OCI-LY7 (cell line): Measurements from ENCODE around the gene LCE3B. TPM values are rescaled to one million over a fixed set of nuclear protein-coding genes. Genes with fewer than 3 reads are reported as not detected.

Source experiments
- Bru-seq: library from RNA; stranded (reverse); fragments of 400-500 nt; gene quantifications from one replicate; lab custom pipeline; 2021; lab: Mats Ljungman, UMichigan
- BruChase-seq, 2 experiments: library from RNA; stranded (reverse); fragments of 400-500 nt; gene quantifications; one replicate each; lab custom pipeline; 2021; lab: Mats Ljungman, UMichigan
- BruUV-seq: library from RNA; stranded (reverse); fragments of 400-500 nt; replicated peaks from 2 replicates; lab custom pipeline; 2021; lab: Mats Ljungman, UMichigan
- CTCF ChIA-PET: fragments of 300-600 bp; sonication (Branson Sonifier 250); formaldehyde crosslinking; loops from one replicate; lab custom pipeline; 2022; ENCODE audit warnings: antibody characterized with exemption; ENCODE audit not compliant: unreplicated experiment; lab: Charles Lee
- POLR2A ChIA-PET: fragments of 300-600 bp; sonication (Branson Sonifier 250); formaldehyde crosslinking; loops from one replicate; lab custom pipeline; 2022; ENCODE audit warnings: antibody characterized with exemption; lab: Charles Lee
- DNase-seq: peaks from one replicate; pipeline ENCODE4 v3.0.0-alpha.2; 2015; ENCODE audit warnings: low spot score
- H2AFZ ChIP-seq: fragments of 200-600 bp; sonication (generic), shearing (Covaris generic); 2 replicates; pipeline ENCODE4 v1.6.1; 2014; ENCODE audit warnings: mild to moderate bottlenecking, antibody characterized with exemption, low read length, moderate library complexity
- H3K27ac ChIP-seq: fragments of 200-600 bp; sonication (generic); 2 replicates; pipeline ENCODE4 v1.5.1; 2014; ENCODE audit warnings: mixed run types, low read depth, mild to moderate bottlenecking, moderate library complexity, low read length, inconsistent platforms; ENCODE audit not compliant: poor library complexity, severe bottlenecking
- H3K36me3 ChIP-seq: fragments of 200-600 bp; sonication (generic); 2 replicates; pipeline ENCODE4 v1.6.1; 2014; ENCODE audit warnings: mild to moderate bottlenecking, antibody characterized with exemption, low read length, moderate library complexity, mixed read lengths; ENCODE audit not compliant: insufficient read depth
- H3K4me1 ChIP-seq: fragments of 200-600 bp; sonication (generic); 2 replicates; pipeline ENCODE4 v1.5.1; 2014; ENCODE audit warnings: mild to moderate bottlenecking, low read length; ENCODE audit not compliant: insufficient read depth, poor library complexity, severe bottlenecking
- H3K4me2 ChIP-seq: fragments of 200-600 bp; sonication (generic); 2 replicates; pipeline ENCODE4 v1.6.1; 2014; ENCODE audit warnings: mild to moderate bottlenecking, low read length
- H3K4me3 ChIP-seq: fragments of 200-600 bp; sonication (generic); 2 replicates; pipeline ENCODE4 v1.5.1; 2014; ENCODE audit warnings: mild to moderate bottlenecking, low read depth, low read length; ENCODE audit not compliant: poor library complexity, severe bottlenecking
- H3K79me2 ChIP-seq: fragments of 200-600 bp; sonication (generic); 2 replicates; pipeline ENCODE4 v1.6.1; 2016; ENCODE audit warnings: low read depth, mild to moderate bottlenecking, low read length, moderate library complexity, mixed read lengths; ENCODE audit not compliant: insufficient read depth
- H3K9me2 ChIP-seq: fragments of 200-600 bp; sonication (generic); 2 replicates; pipeline ENCODE4 v1.6.1; 2016; ENCODE audit warnings: mild to moderate bottlenecking, low read length, mixed read lengths; ENCODE audit not compliant: insufficient read depth
- H3K9me3 ChIP-seq: fragments of 200-600 bp; sonication (generic); 2 replicates; pipeline ENCODE4 v1.6.1; 2014; ENCODE audit warnings: mild to moderate bottlenecking, mixed run types, low read length, mixed read lengths
- H4K20me1 ChIP-seq: fragments of 200-600 bp; sonication (generic); 2 replicates; pipeline ENCODE4 v1.6.1; 2014; ENCODE audit warnings: mild to moderate bottlenecking, antibody characterized with exemption, low read length, moderate library complexity, mixed read lengths; ENCODE audit not compliant: insufficient read depth
- CTCF ChIP-seq: fragments of 200-600 bp; sonication (generic); conservative IDR thresholded peaks from 2 replicates; pipeline ENCODE4 v1.5.1; 2014; ENCODE audit warnings: mild to moderate bottlenecking, antibody characterized with exemption, low read length, moderate library complexity, mixed read lengths
- EZH2phosphoT487 ChIP-seq: fragments of 200-600 bp; sonication (generic); IDR thresholded peaks from 2 replicates; pipeline ENCODE4 v1.6.1; 2018; ENCODE audit warnings: low read depth, borderline replicate concordance, mild to moderate bottlenecking, mixed run types, antibody characterized with exemption, low read length, moderate library complexity, mixed read lengths
- intact Hi-C: fragments of 100-400 bp; cut with micrococcal nuclease; formaldehyde crosslinking; loops from one replicate; pipeline ENCODE4 v1.10.0; 2022; ENCODE audit not compliant: unreplicated experiment
- long read RNA-seq: library from polyadenylated mRNA; stranded (forward); transcript quantifications from one replicate; pipeline ENCODE4 v2.0.0, GENCODE V29; 2022
- total RNA-seq, 2 experiments: library from RNA; depleted of rRNA in 1 of 2; stranded (reverse); fragments of >200 nt in 1 of 2; shearing (Covaris generic) in 1 of 2; gene quantifications; 2 replicates each; pipeline ENCODE4 v1.2.3, GENCODE V29; 2014 to 2022

The LCE3B gene
- not detected in 2 replicates for total RNA-seq (2014; rRNA removed; shearing (Covaris generic))
- total RNA-seq (2022) = not detected in 2 replicates
- not detected for Bru-seq, nascent RNA
- BruChase-seq, experiment 1, labeled RNA remaining after a 6-hour chase = not detected
- BruChase-seq, experiment 2, labeled RNA remaining after a 2-hour chase = not detected
- long read RNA-seq = 0 reads

- CTCF ChIA-PET = no interaction called here
- POLR2A ChIA-PET = no interaction called here
- Histone ChIP-seq H3K9me3 (no peaks in the 10 kb centered on the region), H3K79me2 (no peaks in the 10 kb centered on the region), H3K27ac (no peak within 1 kb of the TSS), H3K4me2 (no peak within 1 kb of the TSS), H3K9me2 (no peaks in the 10 kb centered on the region), H3K4me1 (no peaks in the 10 kb centered on the region), H2AFZ (no peak within 1 kb of the TSS), H3K4me3 (no peak within 1 kb of the TSS), H4K20me1 (no peaks in the 10 kb centered on the region), H3K36me3 (no peaks in the 10 kb centered on the region)
- no TSS peak for BruUV-seq
- TF ChIP-seq EZH2phosphoT487 (no peak), CTCF (no peak)
- DNase-seq = no peak
- intact Hi-C loops = no loop called here
Observed at GRCh38 chr1:152613511-152613910, at the start of gene LCE3B. Gene LCE3B, plus strand, starts transcription at chr1:152613811. Its CDS starts 0 bp downstream, at chr1:152613811.

- Histone ChIP-seq H3K79me2 (no peaks in the 10 kb centered on the region), H3K4me3 (no peak overlapping the region), H3K4me1 (no peaks in the 10 kb centered on the region), H2AFZ (no peak overlapping the region), H3K27ac (no peak overlapping the region), H3K9me3 (no peaks in the 10 kb centered on the region), H3K4me2 (no peak overlapping the region), H3K36me3 (no peaks in the 10 kb centered on the region), H3K9me2 (no peaks in the 10 kb centered on the region), H4K20me1 (no peaks in the 10 kb centered on the region)
- CTCF ChIA-PET = no interaction called here
- TF ChIP-seq CTCF (no peak), EZH2phosphoT487 (no peak)
- no TSS peak for BruUV-seq
- intact Hi-C loops = no loop called here
- DNase-seq = no peak
- POLR2A ChIA-PET = no interaction called here
Observed at GRCh38 chr1:152565115-152565514, 48.5 kb upstream of the LCE3B start.

- no peak for TF ChIP-seq EZH2phosphoT487
- TF ChIP-seq CTCF = no peak
- Histone ChIP-seq H3K4me1 (no peaks in the 10 kb centered on the region), H4K20me1 (no peaks in the 10 kb centered on the region), H3K4me2 (no peak overlapping the region), H3K9me2 (no peaks in the 10 kb centered on the region), H3K36me3 (no peaks in the 10 kb centered on the region), H3K27ac (no peak overlapping the region), H3K9me3 (no peaks in the 10 kb centered on the region), H3K4me3 (no peak overlapping the region), H3K79me2 (no peaks in the 10 kb centered on the region), H2AFZ (no peak overlapping the region)
- ChIA-PET POLR2A (interaction anchor here (1.0 kb wide), 1 partner anchor 13 kb away, joined by 5 read pairs; no protein-coding TSS in a partner anchor), CTCF (no interaction called here)
- no TSS peak for BruUV-seq
- intact Hi-C loops = no loop called here
- DNase-seq = no peak
Observed at GRCh38 chr1:152565535-152566215, 47.9 kb upstream of the LCE3B start.
